HepG2 (cell line): ENCODE results near the gene GALNT17. TPM values are rescaled to one million over a fixed set of nuclear protein-coding genes. Genes with fewer than 3 reads are reported as not detected.

ENCODE experiments used
- ATAC-seq: fragments of 200-7000 bp; cut with Tn5 transposase; 3 replicates; pipeline ENCODE4 v1.9.1; 2020; ENCODE audit warnings: mild to moderate bottlenecking, moderate library complexity
- BruUV-seq: library from RNA; stranded (reverse); fragments of 400-500 nt; replicated peaks from 2 replicates; lab custom pipeline; 2021; lab: Mats Ljungman, UMichigan
- CTCF ChIA-PET: fragments of 300-600 bp; formaldehyde crosslinking; extraction: SDS; loops from one replicate; lab custom pipeline; 2021; ENCODE audit warnings: low total read pairs, inconsistent platforms, low intra/inter-chr PET ratio; lab: Yijun Ruan, JAX
- POLR2A ChIA-PET: fragments of 350-600 bp; sonication (Branson Sonifier 250); formaldehyde crosslinking; loops from one replicate; lab custom pipeline; 2020; ENCODE audit warnings: antibody characterized with exemption, inconsistent platforms; lab: Yijun Ruan, JAX
- DNase-seq: peaks from one replicate; pipeline ENCODE4 v3.0.0-alpha.2; 2015; ENCODE audit warnings: low spot score
- FAIRE-seq: peaks from 3 replicates; lab custom pipeline; 2011; peaks lifted over from hg19 to GRCh38; lab: Jason Lieb, UNC
- H2AFZ ChIP-seq: one replicate; pipeline ENCODE4 v1.6.1; 2011; ENCODE audit warnings: low read length, inconsistent platforms
- H3K27ac ChIP-seq: fragments of 300-600 bp; 3 replicates; pipeline ENCODE4 v1.8.0; 2011; ENCODE audit warnings: mixed run types, mild to moderate bottlenecking, mixed read lengths, low read length, inconsistent platforms; ENCODE audit not compliant: insufficient read depth; ENCODE audit errors: extremely low read length
- H3K27me3 ChIP-seq, 2 experiments: fragments of 200-600 bp in 1 of 2; 2 replicates in 1 of 2; 3 replicates in 1 of 2; pipeline versions ENCODE4 v1.6.0 to v1.8.0; 2011; ENCODE audit warnings: low read length in 2 of 2, mild to moderate bottlenecking in 2 of 2, moderate library complexity in 2 of 2, inconsistent platforms in 1 of 2; ENCODE audit not compliant: insufficient read depth in 2 of 2, control insufficient read depth in 1 of 2
- H3K36me3 ChIP-seq, 2 experiments: fragments of 200-600 bp in 1 of 2; replicated peaks in 1 of 2; 2 replicates in 1 of 2; 3 replicates in 1 of 2; pipeline versions ENCODE4 v1.5.1 to v1.8.0; 2011; ENCODE audit warnings: low read length in 2 of 2, inconsistent platforms in 1 of 2; ENCODE audit not compliant: insufficient read depth in 2 of 2, control insufficient read depth in 1 of 2
- H3K4me1 ChIP-seq: 2 replicates; pipeline ENCODE4 v1.5.1; 2012; ENCODE audit warnings: low read length, inconsistent platforms; ENCODE audit not compliant: insufficient read depth
- H3K4me2 ChIP-seq: 2 replicates; pipeline ENCODE4 v1.6.0; 2011; ENCODE audit warnings: low read depth, low read length, inconsistent platforms
- H3K4me3 ChIP-seq, 3 experiments: fragments of 200-600 bp in 1 of 3; sonication (generic), shearing (Covaris generic) in 1 of 3; replicated peaks in 1 of 3; 2 replicates each; pipeline ENCODE4 v1.5.1; 2011 to 2016; ENCODE audit warnings: low read length in 3 of 3, inconsistent platforms in 2 of 3, low read depth in 2 of 3, mild to moderate bottlenecking in 2 of 3, control low read depth in 1 of 3, mixed read lengths in 1 of 3; ENCODE audit not compliant: insufficient read depth in 1 of 3
- H3K79me2 ChIP-seq: one replicate; pipeline ENCODE4 v1.6.1; 2011; ENCODE audit warnings: low read length, inconsistent platforms; ENCODE audit not compliant: insufficient read depth
- H3K9ac ChIP-seq: 2 replicates; pipeline ENCODE4 v1.6.0; 2011; ENCODE audit warnings: mild to moderate bottlenecking, low read depth, low read length, inconsistent platforms; ENCODE audit not compliant: insufficient read depth
- H3K9me3 ChIP-seq: 2 replicates; pipeline ENCODE4 v1.5.1; 2012; ENCODE audit warnings: mild to moderate bottlenecking, low read length
- H4K20me1 ChIP-seq: 2 replicates; pipeline ENCODE4 v1.6.0; 2011; ENCODE audit warnings: inconsistent platforms, mild to moderate bottlenecking, low read length, moderate library complexity; ENCODE audit not compliant: insufficient read depth
- HOXA5 ChIP-seq: sonication (generic); formaldehyde crosslinking; IDR thresholded peaks from 2 replicates; pipeline ENCODE4 v1.4.0; 2020; ENCODE audit warnings: missing genetic modification reagents
- KLF13 ChIP-seq: sonication (generic); formaldehyde crosslinking; IDR thresholded peaks from 2 replicates; pipeline ENCODE4 v1.4.0; 2020; ENCODE audit warnings: mild to moderate bottlenecking, missing genetic modification reagents
- U2AF1 ChIP-seq: fragments of 200-400 bp; formaldehyde crosslinking; optimal IDR thresholded peaks from 2 replicates; pipeline ENCODE3; 2017; ENCODE audit warnings: mild to moderate bottlenecking, low read depth, low read length
- WIZ ChIP-seq: sonication (generic); formaldehyde crosslinking; IDR thresholded peaks from 2 replicates; pipeline ENCODE4 v1.5.1; 2020; ENCODE audit warnings: mild to moderate bottlenecking, missing genetic modification reagents
- ZBED4 ChIP-seq: sonication (generic); formaldehyde crosslinking; IDR thresholded peaks from 2 replicates; pipeline ENCODE4 v1.4.0; 2020; ENCODE audit warnings: missing genetic modification reagents, borderline replicate concordance
- ZBTB49 ChIP-seq: sonication (generic); formaldehyde crosslinking; IDR thresholded peaks from 2 replicates; pipeline ENCODE4 v1.4.0; 2020; ENCODE audit warnings: missing genetic modification reagents, borderline replicate concordance
- ZBTB7A ChIP-seq: sonication (generic); formaldehyde crosslinking; IDR thresholded peaks from 2 replicates; pipeline ENCODE4 v1.8.0; 2022; ENCODE audit warnings: mild to moderate bottlenecking, missing genetic modification reagents
- ZKSCAN1 ChIP-seq: fragments of 150-350 bp; IDR thresholded peaks from 2 replicates; pipeline ENCODE4 v1.6.1; 2014; ENCODE audit warnings: low read length
- ZMYM2 ChIP-seq: sonication (generic); formaldehyde crosslinking; IDR thresholded peaks from 2 replicates; pipeline ENCODE4 v1.8.0; 2022; ENCODE audit warnings: mild to moderate bottlenecking, missing genetic modification reagents
- ZNF17 ChIP-seq: sonication (generic); formaldehyde crosslinking; IDR thresholded peaks from 2 replicates; pipeline ENCODE4 v1.5.0; 2020; ENCODE audit warnings: mild to moderate bottlenecking, missing genetic modification reagents
- ZNF644 ChIP-seq: IDR thresholded peaks from 2 replicates; pipeline ENCODE4 v1.6.1; 2016; ENCODE audit warnings: low read depth
- ZNF773 ChIP-seq: sonication (generic); formaldehyde crosslinking; IDR thresholded peaks from 2 replicates; pipeline ENCODE4 v1.4.0; 2020; ENCODE audit warnings: missing genetic modification reagents, borderline replicate concordance
- WGBS: methylation state at CpG from one replicate; pipeline ENCODE4 v1.1.6; 2017; ENCODE audit warnings: low lambda C conversion rate; 5-methylcytosine and 5-hydroxymethylcytosine counted together
- in situ Hi-C: cut with HindIII; loops from 2 replicates; pipeline ENCODE4 v1.10.0; 2017; ENCODE audit warnings: low pct_unique_long_range_greater_than_20kb; ENCODE audit not compliant: extremely low pct_ligation_motif_present
- intact Hi-C: fragments of 100-400 bp; cut with micrococcal nuclease; formaldehyde crosslinking; loops from one replicate; pipeline ENCODE4 v1.10.0; 2022; ENCODE audit not compliant: unreplicated experiment
- polyA plus RNA-seq, 8 experiments: library from polyadenylated mRNA; depleted of rRNA in 3 of 8; stranded (reverse) in 7 of 8; unstranded in 1 of 8; fragments of >200 nt; fragmentation: Illumina TruSeq in 4 of 8; extraction: Trizol in 4 of 8; gene quantifications; 2 replicates each; pipeline versions ENCODE4 v1.2.1 to v1.2.3, GENCODE V29; 2011 to 2016; ENCODE audit warnings: low read depth in 4 of 8, missing spikeins in 1 of 8, mixed read lengths in 1 of 8; ENCODE audit not compliant: insufficient read depth in 1 of 8
- total RNA-seq, 5 experiments: library from RNA; depleted of rRNA; stranded (reverse); fragments of >200 nt; fragmentation: Illumina TruSeq; extraction: Trizol; gene quantifications; 2 replicates each; pipeline ENCODE4 v1.2.3, GENCODE V29; 2016; ENCODE audit warnings: low read depth in 1 of 5

GALNT17 gene
- total and polyA plus RNA-seq, 2 of the 13 experiments (the other 11 are each of a cell fraction or from before 2014, with no cell fraction given) = not detected

GRCh38 chr7:71541707-71542353, 409.9 kb downstream of the GALNT17 start (continued):
- TF ChIP-seq ZBTB49 (no peak), ZBTB7A (CRISPR knock-in tag) (no peak), ZKSCAN1 (no peak), ZBED4 (CRISPR knock-in tag) (no peak)
- TF ChIP-seq, all 625 proteins: peak for 0

DNA sequence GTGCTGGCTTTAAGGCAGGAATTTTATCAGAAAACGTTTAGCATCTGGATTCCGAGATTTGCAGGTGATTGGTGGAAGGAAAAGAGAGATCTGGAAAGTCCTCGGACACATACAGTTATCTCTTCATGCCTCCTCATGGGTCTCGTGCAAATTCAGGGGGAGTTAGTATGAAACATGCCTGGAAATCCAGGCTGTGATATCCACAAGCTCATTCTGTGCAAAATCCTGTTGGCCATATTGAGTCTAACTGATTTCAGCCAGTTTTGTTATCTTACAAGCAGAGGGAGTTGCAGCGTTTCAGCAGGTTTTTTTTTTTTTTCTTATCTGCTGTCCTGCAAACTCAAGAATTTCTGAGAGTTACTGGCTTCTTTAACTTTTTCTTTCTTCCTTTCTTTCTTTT, 411.5 kb downstream of the GALNT17 start:
- Histone ChIP-seq H3K27me3 (peaks cover 0 to 5% of the 10 kb centered on the region in 2 experiments; a peak in 1 of 5 replicates), H2AFZ (no peak overlapping the region)
- ATAC-seq = no peak
- 6% methylated on average over 5 of the region's 5 CpGs for WGBS
- TF ChIP-seq U2AF1 = no peak
- TF ChIP-seq WIZ (CRISPR knock-in tag) = no peak
- TF ChIP-seq ZNF17 (CRISPR knock-in tag) = no peak
- TF ChIP-seq HOXA5 = no peak
- no peak for TF ChIP-seq ZNF644
- TF ChIP-seq ZMYM2 (CRISPR knock-in tag) = no peak
- no peak for TF ChIP-seq KLF13 (CRISPR knock-in tag)
- TF ChIP-seq ZNF773 (CRISPR knock-in tag) = no peak
- TF ChIP-seq, all 625 proteins: peak for 0
- DNase-seq (no peak), FAIRE-seq (no peak)
- Histone ChIP-seq H4K20me1 (no peaks in the 10 kb centered on the region), H3K36me3 (no peaks in the 10 kb centered on the region), H3K4me3 (no peak overlapping the region), H3K4me1 (no peaks in the 10 kb centered on the region), H3K9me3 (no peaks in the 10 kb centered on the region), H3K9ac (no peak overlapping the region), H3K27ac (no peak overlapping the region), H3K79me2 (no peaks in the 10 kb centered on the region), H3K4me2 (no peak overlapping the region)
- POLR2A ChIA-PET = no interaction called here
- no TSS peak for BruUV-seq
- CTCF ChIA-PET = no interaction called here
- in situ Hi-C loops = no loop called here
- intact Hi-C loops = no loop called here
